AG04450 (cell line): ENCODE results near the gene CPPED1. TPM values are rescaled to one million over a fixed set of nuclear protein-coding genes. Genes with fewer than 3 reads are reported as not detected.
"Not testable (repeated sequence)": the region's sequence is repeated elsewhere in the genome, so short reads cannot be mapped to it uniquely, and the experiment has no call there.

ENCODE experiments used
- CTCF ChIA-PET: fragments of 300-600, 350-600 bp; formaldehyde crosslinking; extraction: SDS; loops from one replicate; lab custom pipeline; 2022; ENCODE audit warnings: antibody characterized with exemption, inconsistent platforms; lab: Charles Lee
- POLR2A ChIA-PET: fragments of 350-600 bp; formaldehyde crosslinking; extraction: SDS; loops from one replicate; lab custom pipeline; 2021; ENCODE audit warnings: antibody characterized with exemption, inconsistent platforms; lab: Yijun Ruan, JAX
- DNase-seq: peaks from one replicate; pipeline ENCODE4 v3.0.0-alpha.2; 2011; ENCODE audit warnings: low read depth, low spot score
- H3K27ac ChIP-seq: one replicate; pipeline ENCODE4 v1.5.1; 2012; ENCODE audit warnings: low read depth, low read length, control low read depth
- H3K27me3 ChIP-seq: one replicate; pipeline ENCODE4 v1.6.0; 2012; ENCODE audit warnings: low read length; ENCODE audit not compliant: control insufficient read depth, insufficient read depth
- H3K4me3 ChIP-seq: 2 replicates; pipeline ENCODE4 v1.5.1; 2011; ENCODE audit warnings: mild to moderate bottlenecking, low read depth, low read length, control low read depth
- H3K9me3 ChIP-seq: 2 replicates; pipeline ENCODE4 v1.5.1; 2012; ENCODE audit warnings: low read length; ENCODE audit not compliant: control insufficient read depth, insufficient read depth
- polyA plus RNA-seq: library from polyadenylated mRNA; depleted of rRNA; stranded (reverse); fragments of >200 nt; gene quantifications from 2 replicates; pipeline ENCODE4 v1.2.3, GENCODE V29; 2011
- TF ChIP-seq, protein P1 (sequence below): IDR thresholded peaks from 2 replicates; pipeline ENCODE4 v1.5.1; 2011; ENCODE audit warnings: low read depth, low read length, control low read depth, inconsistent platforms

The CPPED1 gene
- polyA plus RNA-seq, 1 experiment = 7.7 TPM

DNA sequence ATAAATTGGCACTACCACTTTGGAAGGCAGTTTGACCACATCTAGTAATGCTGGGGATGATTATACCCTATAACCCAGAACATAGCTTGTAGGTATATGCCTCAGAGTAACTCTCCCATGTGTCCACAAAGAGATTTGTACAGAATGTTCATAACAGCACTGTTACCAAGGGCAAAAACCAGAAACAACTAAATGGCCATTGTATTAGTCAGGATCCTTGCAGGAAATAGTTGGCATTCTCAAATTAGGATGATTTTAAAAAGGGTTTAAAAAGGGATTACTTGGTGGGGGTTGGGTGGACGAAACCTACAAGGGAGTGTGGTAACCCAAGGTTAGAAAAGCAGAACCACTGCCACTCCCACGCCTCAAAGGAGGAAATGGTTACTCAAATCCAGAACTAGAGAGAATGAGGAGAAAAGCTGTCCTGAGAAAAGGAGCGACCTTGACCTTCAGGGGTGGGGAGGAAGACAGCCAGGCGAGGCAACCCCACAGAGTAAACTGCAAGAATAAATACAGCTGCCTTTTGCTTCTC is 2.1 kb downstream of the CPPED1 start:
- ChIA-PET POLR2A (no interaction called here), CTCF (no interaction called here)
- no peaks in the 10 kb centered on the region for H3K27me3 ChIP-seq
- no peak overlapping the region for H3K4me3 ChIP-seq
- peak overlapping the region; percentile 31 for H3K27ac ChIP-seq
- TF ChIP-seq, protein P1, sequence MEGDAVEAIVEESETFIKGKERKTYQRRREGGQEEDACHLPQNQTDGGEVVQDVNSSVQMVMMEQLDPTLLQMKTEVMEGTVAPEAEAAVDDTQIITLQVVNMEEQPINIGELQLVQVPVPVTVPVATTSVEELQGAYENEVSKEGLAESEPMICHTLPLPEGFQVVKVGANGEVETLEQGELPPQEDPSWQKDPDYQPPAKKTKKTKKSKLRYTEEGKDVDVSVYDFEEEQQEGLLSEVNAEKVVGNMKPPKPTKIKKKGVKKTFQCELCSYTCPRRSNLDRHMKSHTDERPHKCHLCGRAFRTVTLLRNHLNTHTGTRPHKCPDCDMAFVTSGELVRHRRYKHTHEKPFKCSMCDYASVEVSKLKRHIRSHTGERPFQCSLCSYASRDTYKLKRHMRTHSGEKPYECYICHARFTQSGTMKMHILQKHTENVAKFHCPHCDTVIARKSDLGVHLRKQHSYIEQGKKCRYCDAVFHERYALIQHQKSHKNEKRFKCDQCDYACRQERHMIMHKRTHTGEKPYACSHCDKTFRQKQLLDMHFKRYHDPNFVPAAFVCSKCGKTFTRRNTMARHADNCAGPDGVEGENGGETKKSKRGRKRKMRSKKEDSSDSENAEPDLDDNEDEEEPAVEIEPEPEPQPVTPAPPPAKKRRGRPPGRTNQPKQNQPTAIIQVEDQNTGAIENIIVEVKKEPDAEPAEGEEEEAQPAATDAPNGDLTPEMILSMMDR = no peak
- H3K9me3 ChIP-seq = peaks cover 9% of the 10 kb centered on the region
- no peak for DNase-seq

DNA sequence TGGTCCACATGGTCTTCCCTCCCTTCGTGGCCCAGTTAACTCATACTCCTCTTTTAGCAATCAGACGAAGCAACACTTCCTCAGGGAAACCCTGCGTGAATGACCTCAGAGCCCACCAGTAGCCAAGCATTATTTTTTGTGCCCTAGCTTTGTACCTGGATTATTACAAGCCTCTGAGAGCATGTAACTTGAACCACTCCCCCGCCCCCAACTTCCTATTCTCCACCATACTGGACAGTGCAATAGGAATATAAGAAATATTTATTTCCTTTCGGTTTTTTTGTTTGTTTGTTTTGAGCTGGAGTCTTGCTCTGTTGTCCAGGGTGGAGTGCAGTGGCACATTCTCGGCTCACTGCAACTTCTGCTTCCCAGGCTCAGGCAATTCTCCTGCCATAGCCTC is 2.9 kb downstream of the CPPED1 start:
- ChIA-PET CTCF (no interaction called here), POLR2A (no interaction called here)
- H3K4me3 ChIP-seq = no peak overlapping the region
- H3K27me3 ChIP-seq = no peaks in the 10 kb centered on the region
- H3K27ac ChIP-seq = no peak overlapping the region
- peaks cover 9% of the 10 kb centered on the region for H3K9me3 ChIP-seq
- DNase-seq = no peak
- TF ChIP-seq, protein P1 = no peak

DNA sequence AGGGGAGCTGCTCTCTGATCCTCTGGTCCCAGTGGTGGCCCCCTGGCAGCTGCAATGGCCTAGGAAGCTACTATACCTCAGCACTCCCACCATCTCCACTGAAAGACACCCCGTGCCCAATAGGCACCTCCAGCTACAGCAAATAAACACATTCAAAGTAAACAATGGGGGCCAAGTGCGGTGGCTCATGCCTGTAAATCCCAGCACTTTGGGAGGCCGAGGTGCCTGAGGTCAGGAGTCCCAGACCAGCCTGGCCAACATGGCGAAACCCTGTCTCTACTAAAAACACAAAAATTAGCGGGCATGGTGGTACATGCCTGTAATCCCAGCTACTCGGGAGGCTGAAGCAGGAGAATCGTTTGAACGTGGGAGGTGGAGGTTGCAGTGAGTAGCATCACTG is 3.7 kb downstream of the CPPED1 start:
- CTCF ChIA-PET, POLR2A ChIA-PET, H3K27me3 ChIP-seq, H3K4me3 ChIP-seq, DNase-seq, H3K27ac ChIP-seq: not testable (repeated sequence)
- H3K9me3 ChIP-seq = peaks cover 10% of the 10 kb centered on the region

DNA sequence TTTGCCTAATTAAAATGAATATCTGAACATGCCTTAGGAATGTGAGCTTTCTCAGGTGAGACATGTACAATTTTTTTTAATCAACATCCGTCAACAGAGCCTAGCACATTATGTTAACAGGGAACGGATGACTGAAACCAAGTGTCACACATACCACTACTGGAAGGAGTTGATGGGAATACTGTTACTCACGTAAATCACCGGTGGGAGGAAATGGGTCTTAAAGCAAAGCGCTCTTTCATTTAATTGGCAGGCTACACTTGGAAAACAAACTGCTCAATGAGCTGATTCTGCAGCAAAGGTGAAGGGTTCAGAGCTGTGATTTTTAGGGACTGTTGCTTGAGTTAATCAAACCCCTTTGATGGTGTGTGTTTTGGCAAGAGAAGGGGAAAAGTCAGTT is 4.8 kb downstream of the CPPED1 start:
- CTCF ChIA-PET = no interaction called here
- TF ChIP-seq, protein P1 = no peak
- DNase-seq = no peak
- no peaks in the 10 kb centered on the region for H3K27me3 ChIP-seq
- POLR2A ChIA-PET = no interaction called here
- H3K4me3 ChIP-seq = no peak overlapping the region
- H3K27ac ChIP-seq = no peak overlapping the region
- H3K9me3 ChIP-seq = peaks cover 13% of the 10 kb centered on the region

DNA sequence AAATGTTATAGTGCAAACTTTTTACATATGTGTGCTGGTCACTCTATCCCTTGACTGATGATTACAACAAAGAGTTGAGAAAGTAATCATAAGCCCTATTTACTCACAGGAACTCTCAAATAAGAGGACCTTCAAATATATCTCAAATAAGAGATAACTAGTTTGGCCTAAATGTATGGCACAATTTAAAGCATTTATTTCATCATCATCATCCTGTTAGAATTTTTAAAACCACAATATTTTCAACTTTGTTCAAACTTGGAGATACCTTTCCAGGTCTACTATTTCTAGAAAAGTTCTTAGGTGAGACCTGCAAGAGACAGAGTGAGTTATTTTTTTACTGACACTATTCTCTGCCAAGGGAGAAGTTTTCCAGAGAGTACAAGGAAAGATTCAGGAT is 5.5 kb downstream of the CPPED1 start:
- peaks cover 9% of the 10 kb centered on the region for H3K9me3 ChIP-seq
- no peaks in the 10 kb centered on the region for H3K27me3 ChIP-seq
- no peak overlapping the region for H3K27ac ChIP-seq
- no peak overlapping the region for H3K4me3 ChIP-seq
- TF ChIP-seq, protein P1 = no peak
- ChIA-PET POLR2A (no interaction called here), CTCF (no interaction called here)
- no peak for DNase-seq

DNA sequence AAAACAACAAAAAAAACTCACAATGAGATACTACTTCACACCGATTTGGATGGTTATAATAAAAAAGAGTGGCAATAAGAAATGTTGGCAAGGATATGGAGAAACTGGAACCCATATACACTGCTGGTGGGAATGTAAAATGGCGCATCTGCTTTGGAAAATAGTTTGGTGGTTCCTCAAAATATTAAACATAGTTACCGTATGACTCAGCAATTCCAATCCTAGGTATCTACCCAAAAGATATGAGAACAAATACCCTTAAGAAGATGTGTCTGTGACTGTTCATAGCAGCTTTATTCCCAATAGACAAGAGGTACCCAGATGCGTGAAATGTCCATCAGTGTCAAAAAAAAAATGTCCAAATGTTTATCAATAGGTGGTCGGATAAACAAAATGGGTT is 7.2 kb downstream of the CPPED1 start:
- no peaks in the 10 kb centered on the region for H3K27me3 ChIP-seq
- TF ChIP-seq, protein P1 = no peak
- CTCF ChIA-PET = no interaction called here
- H3K27ac ChIP-seq = no peak overlapping the region
- POLR2A ChIA-PET = no interaction called here
- DNase-seq = no peak
- H3K9me3 ChIP-seq = peaks cover 9% of the 10 kb centered on the region
- no peak overlapping the region for H3K4me3 ChIP-seq
